ENCODE results near the gene PDILT. TPM values are rescaled to one million over a fixed set of nuclear protein-coding genes. Genes with fewer than 3 reads are reported as not detected.

PDILT gene
- total and polyA plus RNA-seq, 9 of the 15 experiments (the other 6 are each of a cell fraction or from before 2014, with no cell fraction given) = not detected

- Histone ChIP-seq H3K4me3 (no peak within 1 kb of the TSS), H3K4me2 (ENCODE audit: insufficient read depth, low read length) (no peak within 1 kb of the TSS), H3K9me1 (ENCODE audit: control insufficient read depth, insufficient read depth, low read length) (no peaks in the 10 kb centered on the region), H3K9ac (ENCODE audit: insufficient read depth in 1 of 2, low read depth in 2 of 2, low read length in 2 of 2) (no peak within 1 kb of the TSS), H3K36me3 (ENCODE audit: control insufficient read depth, insufficient read depth, low read length) (no peaks in the 10 kb centered on the region), H3K27me3 (ENCODE audit: control insufficient read depth in 2 of 2, insufficient read depth in 2 of 2, low read length in 2 of 2) (peaks cover 0 to 12% of the 10 kb centered on the region in 2 experiments; a peak in 2 of 5 replicates), H4K20me1 (replicated peaks; ENCODE audit: control insufficient read depth, insufficient read depth, low read length) (no peaks in the 10 kb centered on the region), H3K4me1 (replicated peaks in 1 of 2; ENCODE audit: control insufficient read depth in 2 of 2, insufficient read depth in 2 of 2, low read length in 2 of 2) (no peaks in the 10 kb centered on the region), H3K9me3 (replicated peaks; ENCODE audit: control insufficient read depth, insufficient read depth, low read depth, low read length) (no peaks in the 10 kb centered on the region), H3K27ac (ENCODE audit: extremely low read depth, low read depth, low read length) (no peak within 1 kb of the TSS), H2AFZ (ENCODE audit: low read depth, low read length) (no peak within 1 kb of the TSS), H3K79me2 (ENCODE audit: control insufficient read depth, insufficient read depth, low read length) (no peaks in the 10 kb centered on the region)
- WGBS (ENCODE audit: insufficient coverage, low coverage, missing lambda C conversion rate) = 2% methylated on average over 7 of the region's 7 CpGs
- intact Hi-C loops (cut with micrococcal nuclease) = no loop called here
- peak in 3 of 4 experiments; percentile 4 to 17 (median 12) for DNase-seq (ENCODE audit: extremely low read depth in 1 of 4, low spot score in 3 of 4)
- ATAC-seq = no peak
- POLR2A ChIA-PET = no interaction called here
- FAIRE-seq = no peak
- in situ Hi-C loops (cut with MboI) = no loop called here
- CTCF ChIA-PET (ENCODE audit: low intra/inter-chr PET ratio) = no interaction called here
- BruUV-seq (replicated peaks) = no TSS peak
- TF ChIP-seq ZNF583 (CRISPR knock-in tag; IDR thresholded peaks at IDR 0.05) = no peak
- TF ChIP-seq DACH1 (IDR thresholded peaks at IDR 0.05; ENCODE audit: partially characterized antibody) = no peak
- no peak for TF ChIP-seq ZNF77 (CRISPR knock-in tag; IDR thresholded peaks at IDR 0.05)
- no peak for TF ChIP-seq CREB1 (IDR thresholded peaks at IDR 0.05)
- no peak for TF ChIP-seq CREB1 (CRISPR knock-in tag; IDR thresholded peaks at IDR 0.05)
- TF ChIP-seq RBM34 (IDR thresholded peaks at IDR 0.05; ENCODE audit: borderline replicate concordance, insufficient read depth, low read length) = no peak
- TF ChIP-seq ZNF408 (CRISPR knock-in tag; IDR thresholded peaks at IDR 0.05; ENCODE audit: low read depth) = no peak
- no peak for TF ChIP-seq LARP7 (IDR thresholded peaks at IDR 0.05)
- TF ChIP-seq ARHGAP35 (IDR thresholded peaks at IDR 0.05; ENCODE audit: partially characterized antibody) = no peak
- TF ChIP-seq PKNOX1 (IDR thresholded peaks at IDR 0.05) = no peak
- TF ChIP-seq EGR1 (conservative IDR thresholded peaks at IDR 0.05) = no peak
- TF ChIP-seq ZNF212 (CRISPR knock-in tag; IDR thresholded peaks at IDR 0.05) = no peak
- no peak for TF ChIP-seq NFYB (IDR thresholded peaks at IDR 0.05; ENCODE audit: extremely low read depth, insufficient read length)
- TF ChIP-seq NR1H2 (CRISPR knock-in tag; IDR thresholded peaks at IDR 0.05) = no peak
- TF ChIP-seq TSHZ1 (CRISPR knock-in tag; IDR thresholded peaks at IDR 0.05) = no peak
- no peak for TF ChIP-seq ZFPM2 (CRISPR knock-in tag; IDR thresholded peaks at IDR 0.05)
- TF ChIP-seq LCOR (CRISPR knock-in tag; IDR thresholded peaks at IDR 0.05) = no peak
- TF ChIP-seq MEF2D (tag; conservative IDR thresholded peaks at IDR 0.05; ENCODE audit: low read depth) = no peak
- no peak for TF ChIP-seq ZNF512 (tag; IDR thresholded peaks at IDR 0.05)
These were observed 77.0 kb downstream of the PDILT start, which contains the start of gene GP2 for GRCh38 chr16:20327444-20328041. GP2 (minus strand) TSS chr16:20327513; CDS start chr16:20326431, 1,082 bp downstream.
